Kidney (tissue), 14 donors: ENCODE measurements around the gene MINDY1. TPM values are rescaled to one million over a fixed set of nuclear protein-coding genes. Genes with fewer than 3 reads are reported as not detected.

Source experiments
- DNase-seq, 5 donors: peaks; one replicate each; pipeline ENCODE4 v3.0.0-alpha.2; 2013 to 2020
- FAIRE-seq: peaks from 2 replicates; lab custom pipeline; 2012; peaks lifted over from hg19 to GRCh38; lab: Jason Lieb, UNC
- H3K27ac ChIP-seq, 2 donors: one replicate each; pipeline ENCODE4 v1.7.0; 2013; ENCODE audit warnings: low read depth in 2 of 2, low read length in 2 of 2, inconsistent platforms in 1 of 2
- H3K27me3 ChIP-seq: one replicate; pipeline ENCODE4 v1.7.1; 2013; ENCODE audit warnings: low read length, inconsistent platforms; ENCODE audit not compliant: control insufficient read depth, insufficient read depth
- H3K36me3 ChIP-seq, 3 donors: one replicate each; pipeline versions ENCODE4 v1.7.0 to v1.7.1; 2013; ENCODE audit warnings: low read length in 3 of 3, control low read depth in 1 of 3, inconsistent platforms in 1 of 3; ENCODE audit not compliant: insufficient read depth in 3 of 3, control insufficient read depth in 2 of 3
- H3K4me1 ChIP-seq, 3 donors: one replicate each; pipeline versions ENCODE4 v1.7.0 to v1.7.1; 2013; ENCODE audit warnings: low read length in 3 of 3, inconsistent platforms in 1 of 3, low read depth in 1 of 3; ENCODE audit not compliant: control insufficient read depth in 2 of 3, insufficient read depth in 2 of 3
- H3K4me3 ChIP-seq, 3 donors: one replicate each; pipeline versions ENCODE4 v1.7.0 to v1.8.1; 2013; ENCODE audit warnings: low read length in 3 of 3, control low read depth in 1 of 3, inconsistent platforms in 1 of 3
- H3K9ac ChIP-seq, 3 donors: one replicate each; pipeline versions ENCODE4 v1.7.0 to v1.7.1; 2013; ENCODE audit warnings: low read length in 3 of 3, control low read depth in 1 of 3, inconsistent platforms in 1 of 3
- H3K9me3 ChIP-seq, 3 donors: one replicate each; pipeline versions ENCODE4 v1.7.0 to v1.7.1; 2013; ENCODE audit warnings: low read length in 3 of 3, control low read depth in 1 of 3, inconsistent platforms in 1 of 3; ENCODE audit not compliant: control insufficient read depth in 2 of 3, insufficient read depth in 1 of 3
- intact Hi-C: fragments of 100-400 bp; cut with DNase I; formaldehyde crosslinking; loops from one replicate; pipeline ENCODE4 v1.11.1; 2022
- polyA plus RNA-seq: library from polyadenylated mRNA; stranded (reverse); fragments of 350-450 nt; fragmentation: Illumina TruSeq; extraction: RNeasy Lipid Tissue Mini Kit (QIAGEN cat#74804); gene quantifications from one replicate; pipeline ENCODE4 v1.2.3, GENCODE V29; 2014; ENCODE audit warnings: low read depth, low replicate concordance; ENCODE audit not compliant: insufficient read depth
- total RNA-seq: library from RNA; stranded (reverse); fragmentation: NEBNext Ultra II Directional; extraction: Animal tissue kit (Norgen Biotek cat#: 25700); gene quantifications from one replicate; pipeline ENCODE4 v1.2.1, GENCODE V29; 2021
- TF ChIP-seq, protein P1 (sequence below): IDR thresholded peaks from 3 replicates; pipeline ENCODE4 v1.5.1; 2012; ENCODE audit warnings: mild to moderate bottlenecking, moderate library complexity, borderline replicate concordance; ENCODE audit not compliant: insufficient read depth; ENCODE audit errors: extremely low read depth
- donor health status: control.
- donor health status: control.
- donor health status: control.
- donor health status: control.
- donor health status: control.
- donor health status: DM: yes; HTN: yes; CAD: no.
- donor health status: Normal renal cell carcinoma (clear cell type).

MINDY1 gene
- total and polyA plus RNA-seq, 2 donors from 2014 or later: 33.5 to 35.1 TPM

DNA sequence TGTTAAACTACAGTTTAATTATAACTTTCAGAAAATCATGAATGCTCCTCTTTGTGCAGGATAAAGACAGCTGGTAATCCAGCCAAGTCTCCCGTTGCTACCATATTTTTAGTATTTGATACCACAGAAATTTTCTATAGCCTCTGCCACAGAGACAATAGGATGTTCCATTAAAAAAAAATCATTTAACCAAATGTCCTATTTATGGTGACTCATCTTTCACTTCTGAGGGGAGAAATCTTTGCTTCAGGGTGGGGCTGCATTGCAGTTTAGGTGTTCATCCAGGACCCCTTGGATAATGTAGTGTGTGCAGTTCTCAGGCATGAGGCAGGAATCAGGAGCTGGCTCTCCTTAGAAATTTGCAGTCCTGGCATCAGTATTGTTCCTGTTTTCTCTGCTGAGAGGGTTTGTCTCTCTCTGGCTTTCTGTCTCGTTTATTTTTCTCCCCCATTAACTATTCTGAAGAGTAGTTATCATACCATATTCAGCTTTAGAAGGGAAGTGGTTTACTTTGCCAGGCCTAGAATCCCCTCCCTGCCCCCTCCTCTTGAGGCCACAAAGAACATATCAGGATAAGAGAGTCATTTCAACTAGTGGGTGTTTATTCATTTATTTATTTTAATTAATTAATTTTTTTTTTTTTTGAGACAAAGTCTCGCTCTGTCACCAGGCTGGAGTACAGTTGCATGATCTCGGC lies 4.6 kb upstream of the MINDY1 start:
- intact Hi-C loops: no loop called here
- Histone ChIP-seq H3K9me3 (no peaks in the 10 kb centered on the region), H3K27me3 (no peaks in the 10 kb centered on the region), H3K9ac (no peak overlapping the region), H3K36me3 (no peaks in the 10 kb centered on the region), H3K4me3 (no peak overlapping the region), H3K4me1 (peaks cover 3 to 19% (median 14%) of the 10 kb centered on the region in 3 donors), H3K27ac (no peak overlapping the region)
- no peak for DNase-seq
- FAIRE-seq: no peak
- TF ChIP-seq, protein P1, sequence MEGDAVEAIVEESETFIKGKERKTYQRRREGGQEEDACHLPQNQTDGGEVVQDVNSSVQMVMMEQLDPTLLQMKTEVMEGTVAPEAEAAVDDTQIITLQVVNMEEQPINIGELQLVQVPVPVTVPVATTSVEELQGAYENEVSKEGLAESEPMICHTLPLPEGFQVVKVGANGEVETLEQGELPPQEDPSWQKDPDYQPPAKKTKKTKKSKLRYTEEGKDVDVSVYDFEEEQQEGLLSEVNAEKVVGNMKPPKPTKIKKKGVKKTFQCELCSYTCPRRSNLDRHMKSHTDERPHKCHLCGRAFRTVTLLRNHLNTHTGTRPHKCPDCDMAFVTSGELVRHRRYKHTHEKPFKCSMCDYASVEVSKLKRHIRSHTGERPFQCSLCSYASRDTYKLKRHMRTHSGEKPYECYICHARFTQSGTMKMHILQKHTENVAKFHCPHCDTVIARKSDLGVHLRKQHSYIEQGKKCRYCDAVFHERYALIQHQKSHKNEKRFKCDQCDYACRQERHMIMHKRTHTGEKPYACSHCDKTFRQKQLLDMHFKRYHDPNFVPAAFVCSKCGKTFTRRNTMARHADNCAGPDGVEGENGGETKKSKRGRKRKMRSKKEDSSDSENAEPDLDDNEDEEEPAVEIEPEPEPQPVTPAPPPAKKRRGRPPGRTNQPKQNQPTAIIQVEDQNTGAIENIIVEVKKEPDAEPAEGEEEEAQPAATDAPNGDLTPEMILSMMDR: no peak

DNA sequence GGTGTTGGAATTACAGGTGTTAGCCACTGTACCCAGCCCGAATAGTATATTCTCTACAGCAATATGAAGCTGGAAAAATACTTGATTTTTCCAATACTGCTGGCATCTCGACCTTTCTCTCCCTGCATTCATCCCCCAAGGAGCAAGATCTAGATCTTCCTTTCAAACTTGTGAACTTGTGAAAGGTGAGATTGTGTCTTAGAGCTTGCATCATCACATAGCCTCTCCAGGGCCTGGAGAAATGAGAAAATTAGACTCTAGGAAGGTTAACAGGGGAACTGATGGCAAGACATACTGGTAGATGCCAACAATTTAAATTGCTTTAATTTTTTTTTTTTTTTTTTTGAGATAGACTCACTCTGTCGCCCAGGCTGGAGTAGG lies 3.6 kb upstream of the MINDY1 start:
- intact Hi-C loops: no loop called here
- FAIRE-seq (no peak), DNase-seq (no peak)
- Histone ChIP-seq H3K9ac (no peak overlapping the region), H3K27me3 (no peaks in the 10 kb centered on the region), H3K9me3 (no peaks in the 10 kb centered on the region), H3K4me1 (peaks cover 3 to 19% (median 14%) of the 10 kb centered on the region in 3 donors), H3K36me3 (no peaks in the 10 kb centered on the region), H3K27ac (no peak overlapping the region), H3K4me3 (no peak overlapping the region)
- TF ChIP-seq, protein P1: no peak

DNA sequence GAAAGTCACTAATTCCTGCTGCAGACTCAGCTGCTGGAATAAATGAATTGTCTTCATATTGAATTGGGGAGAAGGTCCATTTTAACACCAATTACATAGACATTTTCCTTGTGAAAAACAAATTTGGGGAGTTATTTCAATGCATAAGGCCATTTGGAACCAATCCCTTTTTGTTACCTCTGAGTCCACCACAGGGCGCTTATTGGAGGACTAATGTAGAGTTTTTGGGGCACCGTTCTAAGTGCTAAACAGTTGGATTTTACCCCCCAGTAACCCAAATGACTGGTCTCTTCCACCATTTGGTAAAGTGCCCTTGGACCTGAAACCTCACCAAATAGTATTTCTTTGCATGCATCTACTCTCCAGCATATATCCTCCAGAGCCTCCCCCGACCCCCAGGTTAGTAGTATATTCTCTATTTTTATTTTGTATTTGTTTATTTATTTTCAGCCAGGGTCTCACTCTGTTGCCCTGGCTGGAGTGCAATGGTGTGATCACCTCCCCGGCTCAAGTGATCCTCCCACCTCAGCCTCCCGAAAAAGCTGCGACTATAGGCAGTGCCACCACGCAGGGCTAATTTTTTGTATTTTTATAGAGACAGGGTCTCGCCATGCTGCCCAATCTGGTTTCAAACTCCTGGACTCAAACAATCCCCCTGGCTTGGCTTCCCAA lies 3.1 kb upstream of the MINDY1 start:
- intact Hi-C loops: no loop called here
- FAIRE-seq: no peak
- peaks cover 3 to 20% (median 14%) of the 10 kb centered on the region in 3 donors for H3K4me1 ChIP-seq
- no peaks in the 10 kb centered on the region for H3K27me3 ChIP-seq
- TF ChIP-seq, protein P1: no peak
- H3K9ac ChIP-seq: peak overlapping the region in 1 of 3 donors; percentile 95
- H3K4me3 ChIP-seq: peak overlapping the region in 1 of 3 donors; percentile 95
- no peak for DNase-seq
- H3K27ac ChIP-seq: no peak overlapping the region
- H3K36me3 ChIP-seq: no peaks in the 10 kb centered on the region
- no peaks in the 10 kb centered on the region for H3K9me3 ChIP-seq
